AG09319 (cell line): ENCODE data around the gene FHIT.

ENCODE experiments used
- DNase-seq: peaks from one replicate; pipeline ENCODE4 v3.0.0-alpha.2; 2010; ENCODE audit warnings: low read depth; ENCODE audit errors: extremely low read depth
- CTCF ChIP-seq: IDR thresholded peaks from 2 replicates; pipeline ENCODE4 v1.5.1; 2011; ENCODE audit warnings: low read depth, mild to moderate bottlenecking, inconsistent platforms, low read length, moderate library complexity

FHIT gene

GRCh38 chr3:60301142-60301541 is 950.1 kb downstream of the FHIT start:
- no peak for DNase-seq
- TF ChIP-seq CTCF = no peak

GRCh38 chr3:60298141-60298540 is 953.1 kb downstream of the FHIT start:
- DNase-seq = no peak
- TF ChIP-seq CTCF = no peak

- no peak for DNase-seq
- TF ChIP-seq CTCF = no peak
Measured at GRCh38 chr3:60294181-60294580, 957.1 kb downstream of the FHIT start.

- no peak for TF ChIP-seq CTCF
- no peak for DNase-seq
Measured at GRCh38 chr3:60291115-60291514, 960.1 kb downstream of the FHIT start.

GRCh38 chr3:60290122-60290492 is 961.1 kb downstream of the FHIT start:
- no peak for DNase-seq
- TF ChIP-seq CTCF = no peak

- TF ChIP-seq CTCF = no peak
- DNase-seq = no peak
Measured at GRCh38 chr3:60289341-60290121, 961.7 kb downstream of the FHIT start.

- no peak for DNase-seq
Measured at GRCh38 chr3:60282866-60283265, 968.4 kb downstream of the FHIT start.

More at GRCh38 chr3:60282866-60283265, 968.4 kb downstream of the FHIT start:
- no peak for TF ChIP-seq CTCF
